Fibroblast of villous mesenchyme (primary cell): ENCODE data around the gene PDK2. TPM values are rescaled to one million over a fixed set of nuclear protein-coding genes. Genes with fewer than 3 reads are reported as not detected.

Experiments used
- DNase-seq: peaks from one replicate; pipeline ENCODE4 v3.0.0-alpha.2; 2010; ENCODE audit warnings: low read depth
- H3K4me3 ChIP-seq: 2 replicates; pipeline ENCODE4 v1.5.1; 2011; ENCODE audit warnings: low read depth, mild to moderate bottlenecking, low read length
- CTCF ChIP-seq: IDR thresholded peaks from 2 replicates; pipeline ENCODE4 v1.5.1; 2012; ENCODE audit warnings: low read depth, mild to moderate bottlenecking, low read length; ENCODE audit not compliant: insufficient read depth
- total RNA-seq: library from RNA; depleted of rRNA; stranded (reverse); fragments of >200 nt; gene quantifications from 2 replicates; pipeline ENCODE4 v1.2.3, GENCODE V29; 2012

Gene PDK2
- total RNA-seq, 1 donor: 20.3 TPM

DNA sequence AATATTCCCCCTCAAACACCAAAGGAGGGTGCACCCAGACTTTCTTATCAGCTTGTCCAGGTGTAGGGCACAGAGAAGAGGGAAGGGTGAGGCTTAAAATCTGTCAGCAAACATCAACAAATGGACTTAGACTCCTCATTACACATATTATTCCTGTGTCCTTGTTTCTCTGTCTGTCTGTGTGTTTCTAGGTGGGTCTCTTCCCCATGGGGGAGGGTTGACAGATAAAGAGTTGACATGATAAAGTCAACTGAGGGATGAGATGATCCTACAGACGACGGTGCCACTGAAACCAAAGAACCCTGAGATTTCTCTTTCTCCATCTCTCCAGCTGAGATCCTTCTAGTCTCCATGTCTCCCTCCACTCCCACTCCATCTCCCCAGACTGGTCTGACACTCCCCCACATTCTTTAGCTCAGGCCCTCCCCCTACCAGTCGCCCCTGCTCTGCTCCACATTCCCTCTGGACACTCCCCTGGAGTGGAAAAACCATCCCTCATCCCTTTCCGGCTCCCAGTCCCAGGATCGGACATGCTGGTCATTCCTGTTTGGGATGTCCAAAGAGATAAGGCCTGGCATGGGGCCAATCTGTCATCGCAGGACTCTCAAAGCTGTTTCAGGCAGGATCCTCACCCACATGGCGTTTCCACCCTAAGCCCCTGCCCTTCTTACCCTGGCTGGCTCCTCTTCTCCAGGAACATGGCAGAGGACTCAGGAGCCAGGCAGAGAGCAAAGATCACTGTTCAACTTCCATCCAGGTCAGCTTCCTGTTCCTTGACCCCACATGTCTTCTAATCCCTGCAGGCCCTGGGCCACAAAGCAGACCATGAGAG, 42.1 kb upstream of the PDK2 start:
- H3K4me3 ChIP-seq: no peak overlapping the region
- TF ChIP-seq CTCF: no peak
- DNase-seq: peak; percentile 78

DNA sequence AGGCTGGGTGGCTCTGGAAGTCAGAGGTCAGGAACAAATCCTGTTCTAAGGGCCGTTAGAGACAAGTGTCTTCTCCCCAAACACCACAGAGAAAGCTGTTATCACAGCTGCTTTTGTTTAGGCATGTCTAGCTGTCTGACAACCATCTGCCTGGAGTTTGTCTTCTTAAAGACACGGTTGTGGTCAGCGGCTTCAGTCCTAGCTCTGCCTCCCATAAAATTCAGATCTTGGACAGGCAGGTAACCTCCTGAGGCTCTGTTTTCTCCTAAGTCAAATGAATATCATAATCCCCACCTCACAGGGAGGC, 41.5 kb upstream of the PDK2 start:
- peak; percentile 81 for DNase-seq
- TF ChIP-seq CTCF: no peak
- H3K4me3 ChIP-seq: no peak overlapping the region

DNA sequence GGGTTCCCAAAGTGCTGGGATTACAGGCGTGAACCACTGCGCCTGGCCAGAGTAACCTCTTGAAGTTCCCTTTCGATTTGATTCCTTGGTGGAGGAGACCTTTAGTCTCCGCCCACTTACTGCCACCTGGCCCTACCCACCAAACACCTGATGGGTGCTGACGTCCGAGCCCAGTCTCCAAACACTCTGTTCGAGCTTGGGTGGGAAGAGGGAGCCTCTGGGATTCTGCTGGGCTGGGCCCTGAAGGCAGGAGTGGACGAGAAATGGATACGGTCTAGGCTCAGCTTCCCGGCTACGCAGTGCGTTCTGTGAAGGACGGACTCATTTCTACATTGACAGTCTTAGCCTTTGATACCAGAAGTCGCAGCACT, 40.1 kb upstream of the PDK2 start:
- no peak for TF ChIP-seq CTCF
- peak overlapping the region; percentile 79 for H3K4me3 ChIP-seq
- DNase-seq: peak; percentile 37

GRCh38 chr17:50055426-50056216, 39.5 kb upstream of the PDK2 start, which contains the start of gene ITGA3:
ITGA3 (plus strand) TSS chr17:50056110; CDS start chr17:50056440, 330 bp downstream.
- DNase-seq: peak; percentile 90
- TF ChIP-seq CTCF: peak; percentile 5
- H3K4me3 ChIP-seq: peak within 1 kb of the TSS; percentile 79

- peak; percentile 24 for TF ChIP-seq CTCF
- H3K4me3 ChIP-seq: peak overlapping the region; percentile 79
- DNase-seq: peak; percentile 71
These were observed 38.8 kb upstream of the PDK2 start for GRCh38 chr17:50056217-50056960.

DNA sequence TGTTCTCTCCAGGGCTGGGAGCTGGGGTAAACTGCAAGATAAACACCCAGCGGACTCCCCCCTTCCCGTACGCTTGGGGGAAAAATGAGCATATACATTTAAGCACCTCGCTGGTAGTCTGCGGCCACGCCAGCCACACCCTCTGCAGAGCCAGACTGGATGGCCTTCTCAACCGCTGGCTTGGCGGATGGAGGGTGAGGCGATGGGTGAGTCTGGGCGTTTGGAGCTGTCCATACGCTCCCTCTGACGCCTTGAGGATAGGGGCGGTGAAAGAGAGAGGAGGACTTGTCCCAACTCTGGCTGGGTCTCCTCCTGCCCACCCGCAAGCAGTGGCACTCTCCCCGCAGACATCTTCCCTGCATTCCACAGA, 38.2 kb upstream of the PDK2 start:
- H3K4me3 ChIP-seq: peak overlapping the region; percentile 79
- peak; percentile 77 for DNase-seq
- no peak for TF ChIP-seq CTCF
